Measurements from ENCODE around the gene LCP2.

GRCh38 chr5:170306381-170306831, 8.8 kb upstream of the LCP2 start:
- TF ChIP-seq CTCF (conservative IDR thresholded peaks at IDR 0.05): no peak
- TF ChIP-seq EZH2 (IDR thresholded peaks at IDR 0.05; ENCODE audit: low read depth): no peak
